Epidermal melanocyte (primary cell): ENCODE measurements around the gene GOLGA6L26.
"Not testable (repeated sequence)": the region's sequence is repeated elsewhere in the genome, so short reads cannot be mapped to it uniquely, and the experiment has no call there.

Experiments
- DNase-seq: peaks from one replicate; pipeline ENCODE4 v3.0.0; 2011; ENCODE audit warnings: low spot score; ENCODE audit not compliant: insufficient read length

GOLGA6L26 gene, protein sequence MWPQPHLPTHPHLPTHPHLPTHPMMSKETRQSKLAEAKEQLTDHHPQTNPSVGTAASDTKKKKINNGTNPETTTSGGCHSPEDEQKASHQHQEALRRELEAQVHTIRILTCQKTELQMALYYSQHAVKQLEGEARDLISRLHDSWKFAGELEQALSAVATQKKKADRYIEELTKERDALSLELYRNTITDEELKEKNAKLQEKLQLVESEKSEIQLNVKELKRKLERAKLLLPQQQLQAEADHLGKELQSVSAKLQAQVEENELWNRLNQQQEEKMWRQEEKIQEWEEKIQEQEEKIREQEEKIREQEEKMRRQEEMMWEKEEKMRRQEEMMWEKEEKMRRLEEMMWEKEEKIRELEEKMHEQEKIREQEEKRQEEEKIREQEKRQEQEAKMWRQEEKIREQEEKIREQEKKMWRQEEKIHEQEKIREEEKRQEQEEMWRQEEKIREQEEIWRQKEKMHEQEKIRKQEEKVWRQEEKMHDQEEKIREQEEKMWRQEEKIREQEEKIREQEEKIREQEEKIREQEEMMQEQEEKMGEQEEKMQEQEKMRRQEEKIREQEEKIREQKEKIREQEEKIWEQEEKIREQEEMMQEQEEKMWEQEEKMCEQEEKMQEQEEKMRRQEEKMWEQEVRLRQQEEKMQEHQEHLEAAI

DNA sequence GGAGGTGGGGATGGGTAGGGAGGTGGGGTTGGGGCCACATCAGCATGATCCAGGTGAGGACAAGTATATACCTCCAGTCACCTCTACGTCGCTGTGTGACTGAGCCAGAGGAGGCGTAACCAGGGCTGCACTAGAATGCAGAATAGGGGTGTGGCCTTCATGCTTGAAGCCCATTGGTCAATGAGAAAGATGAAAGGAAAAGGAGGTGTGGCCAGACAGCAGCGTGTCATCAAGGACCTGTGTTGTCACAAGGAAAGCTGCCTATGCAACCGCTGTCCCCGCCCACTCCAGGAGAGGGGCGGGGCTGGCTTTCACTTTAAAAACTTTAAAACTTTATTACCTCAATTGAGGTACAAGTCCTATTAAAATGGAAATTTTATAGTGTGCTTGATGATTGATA, at the start of gene GOLGA6L26:
TSS of gene GOLGA6L26 (minus strand) at position 101 of the 400 bp plus-strand sequence. CDS start at position 40, 61 bp downstream.
- DNase-seq = not testable (repeated sequence)

DNA sequence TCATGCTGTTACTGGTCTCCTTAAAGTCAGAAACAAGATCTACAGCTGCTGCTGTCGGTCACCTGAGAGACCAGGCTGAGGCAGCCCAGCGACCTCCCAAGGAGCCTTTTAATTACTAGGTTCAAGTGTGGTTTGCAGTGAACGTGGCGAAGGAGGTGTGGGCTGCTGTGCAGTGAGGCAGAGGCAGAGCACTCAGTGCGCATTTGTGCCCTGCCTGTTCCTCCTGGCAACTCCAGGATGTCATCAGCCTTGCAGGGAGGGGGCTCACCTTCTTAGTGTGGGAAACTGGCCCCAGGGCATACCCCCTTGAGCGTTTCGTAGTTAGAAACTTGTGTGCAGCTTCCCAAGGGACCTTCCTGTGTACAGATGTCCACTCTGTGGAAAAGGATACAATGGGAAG, 47.2 kb upstream of the GOLGA6L26 start:
- not testable (repeated sequence) for DNase-seq

GRCh38 chr15:23380700-23381099, 46.7 kb upstream of the GOLGA6L26 start:
- DNase-seq = not testable (repeated sequence)

DNA sequence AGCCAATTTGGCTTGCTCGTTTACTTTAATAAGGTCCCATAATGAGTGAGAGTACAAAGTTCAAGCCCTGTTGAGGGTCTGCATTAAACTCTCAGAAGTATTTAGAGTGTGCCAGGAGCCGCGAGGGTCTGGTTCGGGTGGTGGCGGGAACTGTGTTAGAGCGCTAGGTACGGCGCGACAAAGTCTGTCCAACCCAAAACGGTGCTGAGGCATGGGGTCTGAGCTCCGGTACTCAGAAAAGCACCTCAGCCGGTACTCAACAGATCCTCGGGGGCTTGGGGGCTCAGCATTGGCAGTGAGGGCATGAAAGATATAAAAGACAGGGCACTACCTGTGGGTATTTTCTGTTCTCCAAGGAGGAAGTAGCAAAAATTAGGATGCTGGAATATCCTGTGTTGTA, 45.0 kb upstream of the GOLGA6L26 start:
- DNase-seq = not testable (repeated sequence)

GRCh38 chr15:23374226-23374625, 40.2 kb upstream of the GOLGA6L26 start:
- not testable (repeated sequence) for DNase-seq

- DNase-seq = not testable (repeated sequence)
Measured at GRCh38 chr15:23372891-23373600, 39.0 kb upstream of the GOLGA6L26 start.

GRCh38 chr15:23372284-23372683, 38.3 kb upstream of the GOLGA6L26 start:
- DNase-seq = no peak

DNA sequence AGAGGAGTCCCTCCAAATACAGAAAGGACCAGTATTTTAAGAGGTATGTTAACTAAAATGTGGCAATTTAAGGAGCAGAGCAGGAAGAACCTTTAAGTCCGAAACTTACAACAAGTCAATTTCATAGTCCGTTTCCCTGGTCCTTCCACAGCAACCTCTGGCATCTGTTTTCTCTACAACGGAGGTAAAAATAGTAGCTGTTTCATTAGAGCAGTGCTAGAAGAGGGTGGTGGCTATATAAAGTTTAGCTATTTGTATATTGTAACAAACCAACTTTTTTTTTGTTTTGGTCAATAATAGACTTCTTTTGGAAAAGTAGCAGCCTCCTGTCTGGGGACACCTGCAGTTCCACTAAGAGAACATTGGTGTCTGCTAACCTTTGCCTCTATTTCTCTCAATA, 37.9 kb upstream of the GOLGA6L26 start:
- DNase-seq = not testable (repeated sequence)

- DNase-seq = not testable (repeated sequence)
Measured at GRCh38 chr15:23371134-23371533, 37.1 kb upstream of the GOLGA6L26 start.

DNA sequence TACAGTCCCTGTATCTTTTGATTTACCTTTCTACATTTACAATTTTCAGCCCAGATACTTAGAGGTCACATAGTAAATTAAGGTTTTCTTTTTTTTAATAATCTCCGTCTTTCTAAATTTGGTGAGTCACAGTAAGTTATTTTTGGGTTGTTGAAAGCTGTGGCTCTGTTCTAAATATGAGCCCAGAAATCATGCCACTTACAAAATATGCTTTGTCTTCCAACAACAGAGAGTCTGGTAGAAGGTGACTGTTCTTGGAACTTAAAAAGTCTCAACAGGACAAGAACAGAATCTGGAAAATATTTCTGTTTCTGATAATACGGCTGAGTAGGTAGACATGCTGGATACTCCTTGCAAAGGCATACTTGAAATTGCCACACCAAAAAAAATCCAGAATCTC, 36.6 kb upstream of the GOLGA6L26 start:
- DNase-seq = no peak

DNA sequence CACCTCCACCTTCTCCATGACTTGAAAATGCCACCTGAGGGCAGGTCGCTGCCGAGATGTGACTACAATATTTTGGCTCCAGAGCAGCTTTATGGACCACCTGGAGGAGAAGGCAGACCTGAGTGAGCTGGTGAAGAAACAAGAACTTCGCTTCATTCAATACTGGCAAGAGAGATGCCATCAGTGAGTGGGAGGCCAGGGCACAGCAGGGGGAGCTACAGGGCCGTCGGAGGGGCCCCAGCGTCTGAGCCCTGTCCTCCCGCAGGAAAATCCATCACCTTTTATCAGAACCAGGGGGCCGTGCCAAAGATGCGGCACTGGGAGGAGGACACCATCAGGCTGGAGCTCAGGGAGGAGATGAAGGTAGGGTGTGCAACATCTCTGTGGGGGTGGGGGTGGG, 30.3 kb upstream of the GOLGA6L26 start:
- DNase-seq = not testable (repeated sequence)

GRCh38 chr15:23362622-23363021, 28.6 kb upstream of the GOLGA6L26 start:
- not testable (repeated sequence) for DNase-seq

DNA sequence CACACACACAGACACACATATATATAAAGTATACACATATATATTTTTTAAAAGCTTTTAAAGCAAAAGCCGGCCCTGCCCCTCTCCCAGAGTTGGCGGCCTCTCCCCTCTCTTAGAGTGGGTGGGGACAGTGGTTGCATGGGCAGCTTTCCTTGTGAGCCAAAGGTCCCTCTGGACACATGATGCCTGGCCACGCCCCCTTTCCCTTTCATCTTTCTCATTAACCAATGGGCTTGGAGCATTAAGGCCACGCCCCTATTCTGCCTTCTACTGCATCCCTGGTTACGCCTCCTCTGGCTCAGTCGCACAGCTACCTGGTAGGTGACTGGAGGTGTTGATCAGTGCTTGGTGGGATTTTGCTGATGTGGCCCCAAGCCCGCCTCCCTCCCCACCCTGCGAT, 20.5 kb upstream of the GOLGA6L26 start, which contains the start of gene GOLGA8S:
TSS of gene GOLGA8S (plus strand) at position 301 of the 400 bp plus-strand sequence. CDS start at position 363, 62 bp downstream.
- DNase-seq = not testable (repeated sequence)

DNA sequence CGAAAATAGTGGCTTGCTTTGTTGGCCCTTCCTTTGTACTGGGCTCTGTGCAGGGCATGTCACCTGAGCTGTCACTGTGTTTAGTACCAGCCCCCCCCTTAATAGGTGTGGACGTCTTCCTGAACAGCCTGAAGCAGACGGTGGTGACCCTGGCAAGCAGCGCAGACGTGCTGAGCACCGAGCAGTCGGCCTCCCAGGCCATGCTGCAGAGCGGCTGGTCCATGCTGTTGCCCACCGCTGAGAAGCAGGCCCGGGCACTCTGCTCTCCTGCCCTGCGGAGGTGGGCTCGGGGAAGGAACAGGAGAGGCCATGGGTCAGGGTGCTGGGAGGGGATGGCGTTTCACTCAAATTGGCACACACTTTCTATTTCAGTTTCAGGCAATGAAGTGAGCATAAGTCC, 22.8 kb downstream of the GOLGA6L26 start:
- DNase-seq = not testable (repeated sequence)

DNA sequence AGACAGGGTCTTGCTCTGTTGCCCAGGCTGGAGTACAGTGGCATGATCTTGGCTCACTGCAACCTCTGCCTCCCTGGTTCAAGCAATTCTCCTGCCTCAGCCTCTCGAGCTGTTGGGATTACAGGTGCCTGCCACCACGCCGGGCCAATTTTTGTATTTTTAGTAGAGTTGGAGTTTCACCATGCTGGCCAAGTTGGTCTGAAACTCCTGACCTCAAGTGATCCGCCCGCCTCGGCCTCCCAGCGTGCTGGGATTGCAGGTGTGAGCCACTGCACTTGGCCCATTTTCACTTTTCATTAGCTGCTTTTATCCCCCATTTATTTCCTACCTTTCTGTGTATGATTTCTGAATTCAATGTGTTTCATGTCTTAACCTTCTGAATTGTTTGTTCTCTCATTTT, 28.1 kb downstream of the GOLGA6L26 start:
- DNase-seq = not testable (repeated sequence)

DNA sequence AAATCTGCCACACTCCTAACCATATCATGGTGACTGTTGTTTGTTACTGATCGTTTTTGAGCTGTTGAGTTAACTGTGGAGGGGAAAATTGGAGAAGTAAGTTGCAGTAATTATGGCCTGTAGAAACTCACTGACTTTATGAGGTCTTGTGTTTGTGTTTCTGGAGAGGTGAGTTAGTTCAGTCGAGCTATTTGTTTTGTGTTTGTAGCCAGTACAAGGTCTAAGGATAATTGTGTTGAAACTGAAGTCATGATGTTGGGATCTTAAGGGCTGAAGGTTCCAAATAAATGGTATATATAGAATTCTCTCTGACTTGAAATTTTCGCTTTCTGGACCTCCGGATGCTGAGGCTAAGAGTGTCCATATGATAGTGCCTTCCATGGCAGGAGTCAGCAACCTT, 29.2 kb downstream of the GOLGA6L26 start:
- DNase-seq = not testable (repeated sequence)

DNA sequence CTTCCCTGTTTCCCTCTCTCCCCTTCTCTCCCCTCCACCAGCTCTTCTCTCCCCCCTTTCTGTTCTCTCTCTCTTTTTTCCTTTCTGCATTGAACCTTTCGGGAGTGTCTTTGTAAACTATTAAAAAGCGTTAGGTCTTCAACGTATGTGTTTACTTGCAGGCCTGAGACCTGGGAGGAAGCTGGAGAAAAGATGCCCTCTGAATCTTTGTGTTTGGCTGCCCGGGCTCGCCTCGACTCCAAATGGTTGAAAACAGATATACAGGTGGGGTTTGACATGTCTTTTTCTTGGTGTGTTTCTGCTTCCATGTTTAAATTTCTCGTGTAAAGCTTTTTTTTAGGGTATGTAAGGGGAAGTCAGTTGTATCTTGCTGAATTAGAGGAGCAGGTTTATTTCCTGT, 29.7 kb downstream of the GOLGA6L26 start:
- DNase-seq = not testable (repeated sequence)

- DNase-seq = not testable (repeated sequence)
Measured at GRCh38 chr15:23303654-23304053, 30.3 kb downstream of the GOLGA6L26 start.

- DNase-seq = not testable (repeated sequence)
Measured at GRCh38 chr15:23303246-23303645, 30.8 kb downstream of the GOLGA6L26 start.
